Thyroid gland (tissue), 4 donors: ENCODE measurements around the gene AIRE. TPM values are rescaled to one million over a fixed set of nuclear protein-coding genes. Genes with fewer than 3 reads are reported as not detected.

Experiments used
- DNase-seq, 2 donors: peaks; one replicate each; pipeline ENCODE4 v3.0.0-alpha.2; 2019
- H3K27ac ChIP-seq, 3 donors: fragments of 200-600 bp; sonication (generic); 1 replicate in 2 of 3; 2 replicates in 1 of 3; pipeline ENCODE4 v1.5.1; 2016 to 2019; ENCODE audit warnings: mild to moderate bottlenecking in 1 of 3, moderate library complexity in 1 of 3
- H3K27me3 ChIP-seq: fragments of 200-600 bp; sonication (generic); one replicate; pipeline ENCODE4 v1.5.1; 2019
- H3K36me3 ChIP-seq, 2 donors: fragments of 200-600 bp; sonication (generic); one replicate each; pipeline ENCODE4 v1.5.1; 2016 to 2019
- H3K4me1 ChIP-seq, 2 donors: fragments of 200-600 bp; sonication (generic); one replicate each; pipeline ENCODE4 v1.5.1; 2017 to 2019
- H3K4me3 ChIP-seq, 3 donors: fragments of 200-600 bp; sonication (generic); replicated peaks in 1 of 3; 1 replicate in 2 of 3; 2 replicates in 1 of 3; pipeline ENCODE4 v1.5.1; 2016; ENCODE audit warnings: mild to moderate bottlenecking in 1 of 3
- H3K9me3 ChIP-seq: fragments of 200-600 bp; sonication (generic); one replicate; pipeline ENCODE4 v1.5.1; 2017
- POLR2A ChIP-seq, 2 donors: fragments of 450-650 bp; IDR thresholded peaks; one replicate each; pipeline ENCODE4 v1.6.1; 2017; ENCODE audit warnings: antibody characterized with exemption in 2 of 2, mild to moderate bottlenecking in 2 of 2, moderate library complexity in 1 of 2
- WGBS, 2 donors: methylation state at CpG; one replicate each; pipeline ENCODE4 v1.1.5; 2017; 5-methylcytosine and 5-hydroxymethylcytosine counted together
- intact Hi-C: fragments of 100-400 bp; cut with DNase I; formaldehyde crosslinking; loops from one replicate; pipeline ENCODE4 v1.15.1; 2023
- total RNA-seq, 4 donors: library from RNA; depleted of rRNA; stranded (reverse); fragments of >200 nt; gene quantifications; one replicate each; pipeline ENCODE4 v1.2.3, GENCODE V29; 2016
- TF ChIP-seq, protein P1 (sequence below), 6 experiments: fragments of 200-600 bp in 3 of 6; fragments of 450-650 bp in 3 of 6; sonication (generic) in 3 of 6; IDR thresholded peaks; one replicate each; pipeline ENCODE4 v1.5.1; 2016 to 2019; ENCODE audit warnings: antibody characterized with exemption in 6 of 6, mild to moderate bottlenecking in 2 of 6, inconsistent platforms in 1 of 6, moderate library complexity in 1 of 6

Gene AIRE
- total RNA-seq, 4 donors from 2014 or later = 0.13 TPM; not detected in 3

DNA sequence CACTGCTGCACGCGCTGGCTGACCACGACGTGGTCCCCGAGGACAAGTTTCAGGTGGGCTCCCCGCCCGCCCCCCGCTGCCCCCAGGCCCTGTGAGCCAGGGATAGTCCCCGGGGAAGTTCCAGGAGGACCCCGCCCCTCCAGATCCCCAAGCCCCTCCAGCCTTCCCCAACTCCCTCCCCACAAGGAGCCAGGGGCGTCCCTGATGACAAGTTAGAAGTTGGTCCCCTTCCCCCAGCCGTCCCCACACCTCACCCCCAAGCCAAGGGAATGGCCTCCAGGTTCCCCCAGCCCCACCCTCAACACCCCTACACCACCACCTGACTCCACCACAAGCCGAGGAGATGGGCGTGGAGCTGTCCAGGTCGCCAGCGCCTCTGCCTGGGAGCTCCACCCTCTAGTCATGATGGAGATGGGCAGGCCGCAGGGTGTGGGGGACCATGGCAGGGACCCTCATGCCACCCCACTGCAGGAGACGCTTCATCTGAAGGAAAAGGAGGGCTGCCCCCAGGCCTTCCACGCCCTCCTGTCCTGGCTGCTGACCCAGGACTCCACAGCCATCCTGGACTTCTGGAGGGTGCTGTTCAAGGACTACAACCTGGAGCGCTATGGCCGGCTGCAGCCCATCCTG, 525 bp downstream of the AIRE start:
- DNase-seq = no peak
- Histone ChIP-seq H3K9me3 (no peaks in the 10 kb centered on the region), H3K4me3 (no peak overlapping the region), H3K36me3 (no peaks in the 10 kb centered on the region), H3K27me3 (no peaks in the 10 kb centered on the region), H3K4me1 (peaks cover 0 to 6% of the 10 kb centered on the region in 2 donors), H3K27ac (no peak overlapping the region)
- no peak for TF ChIP-seq POLR2A (IDR thresholded peaks at IDR 0.05)
- TF ChIP-seq, protein P1, sequence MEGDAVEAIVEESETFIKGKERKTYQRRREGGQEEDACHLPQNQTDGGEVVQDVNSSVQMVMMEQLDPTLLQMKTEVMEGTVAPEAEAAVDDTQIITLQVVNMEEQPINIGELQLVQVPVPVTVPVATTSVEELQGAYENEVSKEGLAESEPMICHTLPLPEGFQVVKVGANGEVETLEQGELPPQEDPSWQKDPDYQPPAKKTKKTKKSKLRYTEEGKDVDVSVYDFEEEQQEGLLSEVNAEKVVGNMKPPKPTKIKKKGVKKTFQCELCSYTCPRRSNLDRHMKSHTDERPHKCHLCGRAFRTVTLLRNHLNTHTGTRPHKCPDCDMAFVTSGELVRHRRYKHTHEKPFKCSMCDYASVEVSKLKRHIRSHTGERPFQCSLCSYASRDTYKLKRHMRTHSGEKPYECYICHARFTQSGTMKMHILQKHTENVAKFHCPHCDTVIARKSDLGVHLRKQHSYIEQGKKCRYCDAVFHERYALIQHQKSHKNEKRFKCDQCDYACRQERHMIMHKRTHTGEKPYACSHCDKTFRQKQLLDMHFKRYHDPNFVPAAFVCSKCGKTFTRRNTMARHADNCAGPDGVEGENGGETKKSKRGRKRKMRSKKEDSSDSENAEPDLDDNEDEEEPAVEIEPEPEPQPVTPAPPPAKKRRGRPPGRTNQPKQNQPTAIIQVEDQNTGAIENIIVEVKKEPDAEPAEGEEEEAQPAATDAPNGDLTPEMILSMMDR (IDR thresholded peaks at IDR 0.05) = no peak
- intact Hi-C loops = no loop called here
- WGBS, 2 donors = 42 to 64% methylated on average over 2 to 16 of the region's 21 CpGs

DNA sequence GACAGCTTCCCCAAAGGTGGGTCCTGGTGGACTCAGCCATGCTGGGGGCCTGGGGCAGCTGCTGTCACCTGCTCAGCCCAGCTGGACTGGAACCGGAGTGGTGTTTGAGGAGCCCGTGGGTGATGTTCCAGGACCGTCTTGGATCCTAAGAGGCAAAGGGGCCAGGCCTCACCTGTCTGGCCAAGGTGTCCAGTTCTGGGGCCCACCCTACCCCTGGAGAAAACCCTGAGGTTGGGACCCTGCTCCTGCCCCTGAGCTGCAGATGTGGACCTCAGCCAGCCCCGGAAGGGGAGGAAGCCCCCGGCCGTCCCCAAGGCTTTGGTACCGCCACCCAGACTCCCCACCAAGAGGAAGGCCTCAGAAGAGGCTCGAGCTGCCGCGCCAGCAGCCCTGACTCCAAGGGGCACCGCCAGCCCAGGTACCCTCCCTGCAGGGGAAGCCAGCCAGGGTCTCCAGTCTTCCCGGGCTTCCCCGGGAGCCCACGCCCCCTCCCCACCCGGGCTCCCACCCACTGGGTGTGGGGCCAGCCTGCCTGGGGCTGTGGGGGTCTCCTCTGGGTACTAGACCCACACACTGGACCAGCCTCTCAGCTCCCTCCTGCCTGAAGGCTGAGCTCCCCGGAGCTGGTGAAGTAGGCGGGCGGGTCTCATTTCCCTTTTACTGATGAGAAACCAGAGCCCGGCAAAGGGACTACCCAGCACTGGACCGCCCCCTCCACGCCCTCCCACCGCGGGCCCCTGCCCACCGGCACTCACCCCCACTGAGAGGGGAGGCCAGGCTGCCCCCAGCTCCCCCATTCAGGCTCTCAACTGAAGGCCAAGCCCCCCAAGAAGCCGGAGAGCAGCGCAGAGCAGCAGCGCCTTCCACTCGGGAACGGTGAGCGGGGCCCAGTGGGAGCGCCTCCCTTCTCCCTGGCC, 1.3 kb downstream of the AIRE start:
- H3K4me1 ChIP-seq = peaks cover 0 to 6% of the 10 kb centered on the region in 2 donors
- H3K36me3 ChIP-seq = no peaks in the 10 kb centered on the region
- intact Hi-C loops = no loop called here
- H3K27ac ChIP-seq = no peak overlapping the region
- no peak overlapping the region for H3K4me3 ChIP-seq
- H3K9me3 ChIP-seq = no peaks in the 10 kb centered on the region
- TF ChIP-seq, protein P1 (IDR thresholded peaks at IDR 0.05) = no peak
- TF ChIP-seq POLR2A (IDR thresholded peaks at IDR 0.05) = no peak
- no peaks in the 10 kb centered on the region for H3K27me3 ChIP-seq
- DNase-seq = no peak
- WGBS, 2 donors = 58 to 77% methylated on average over 12 to 15 of the region's 31 CpGs

DNA sequence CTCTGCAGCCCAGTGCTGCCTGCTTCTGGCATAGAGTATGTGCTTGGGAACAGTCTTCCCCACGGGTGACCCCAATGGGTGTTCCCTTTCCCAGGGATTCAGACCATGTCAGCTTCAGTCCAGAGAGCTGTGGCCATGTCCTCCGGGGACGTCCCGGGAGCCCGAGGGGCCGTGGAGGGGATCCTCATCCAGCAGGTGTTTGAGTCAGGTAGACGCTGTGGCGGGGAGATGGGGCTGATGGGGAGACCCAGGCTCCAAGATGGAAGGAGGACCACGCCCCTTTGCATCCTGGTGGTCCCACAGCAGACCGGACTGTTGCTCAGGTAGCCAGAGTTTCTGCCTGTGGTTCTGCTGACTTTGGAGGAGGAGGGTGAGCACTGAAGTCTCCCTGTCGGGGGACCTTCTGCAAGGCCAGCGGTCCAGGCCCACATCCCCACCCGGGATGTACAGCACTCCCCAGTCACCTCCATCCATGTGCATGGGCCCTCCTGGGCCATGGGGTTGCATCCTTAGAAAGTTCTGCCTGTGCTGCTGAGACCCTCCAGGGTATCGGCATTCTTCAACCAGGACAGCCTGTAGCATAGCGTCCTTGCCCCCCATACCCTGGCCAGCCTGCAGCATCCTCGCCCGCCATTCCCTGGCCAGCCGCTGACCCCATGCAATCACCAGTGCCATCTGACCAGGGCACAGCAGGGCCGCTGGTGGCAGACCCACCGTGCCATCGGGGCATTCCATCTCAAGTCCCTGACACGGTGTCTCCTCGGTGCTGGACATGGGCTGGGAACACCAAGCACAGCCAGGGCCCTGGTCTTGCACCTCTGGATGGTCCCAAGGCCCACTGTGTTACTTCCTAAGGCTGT, 2.8 kb downstream of the AIRE start:
- Histone ChIP-seq H3K36me3 (no peaks in the 10 kb centered on the region), H3K27ac (no peak overlapping the region), H3K4me3 (no peak overlapping the region), H3K4me1 (peaks cover 0 to 6% of the 10 kb centered on the region in 2 donors), H3K9me3 (no peaks in the 10 kb centered on the region), H3K27me3 (no peaks in the 10 kb centered on the region)
- intact Hi-C loops = no loop called here
- TF ChIP-seq, protein P1 (IDR thresholded peaks at IDR 0.05) = no peak
- no peak for TF ChIP-seq POLR2A (IDR thresholded peaks at IDR 0.05)
- 94 to 98% methylated on average over 3 to 17 of the region's 23 CpGs for WGBS, 2 donors
- DNase-seq = no peak

DNA sequence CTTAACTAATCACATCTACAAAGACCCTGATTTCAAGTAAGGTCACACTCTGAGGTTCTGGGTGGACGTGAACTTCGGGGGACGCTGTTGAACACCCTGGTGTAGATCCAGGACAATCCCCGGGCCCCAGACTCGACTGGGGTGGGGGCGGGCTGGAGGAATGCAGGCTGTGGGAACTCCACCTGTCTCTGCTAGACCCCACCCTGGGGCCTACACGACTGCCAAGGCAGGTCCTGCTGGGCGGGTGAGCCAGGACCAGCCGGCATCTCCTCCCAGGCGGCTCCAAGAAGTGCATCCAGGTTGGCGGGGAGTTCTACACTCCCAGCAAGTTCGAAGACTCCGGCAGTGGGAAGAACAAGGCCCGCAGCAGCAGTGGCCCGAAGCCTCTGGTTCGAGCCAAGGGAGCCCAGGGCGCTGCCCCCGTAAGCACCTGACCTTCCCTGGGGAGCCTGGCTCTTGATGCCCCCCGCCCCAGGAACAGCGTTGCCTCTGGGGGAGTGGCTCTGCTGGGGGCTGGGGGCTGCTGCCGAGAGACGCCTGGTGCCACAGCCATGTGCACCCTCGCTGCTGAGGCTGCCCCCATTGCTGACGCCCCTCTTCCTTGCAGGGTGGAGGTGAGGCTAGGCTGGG, 3.8 kb downstream of the AIRE start:
- intact Hi-C loops = no loop called here

More for the DNA sequence above, 3.8 kb downstream of the AIRE start:
- 83 to 85% methylated on average over 10 to 19 of the region's 24 CpGs for WGBS, 2 donors
- no peaks in the 10 kb centered on the region for H3K36me3 ChIP-seq
- no peaks in the 10 kb centered on the region for H3K27me3 ChIP-seq
- no peak overlapping the region for H3K4me3 ChIP-seq
- H3K9me3 ChIP-seq = no peaks in the 10 kb centered on the region
- DNase-seq = no peak
- no peak overlapping the region for H3K27ac ChIP-seq
- peaks cover 0 to 10% of the 10 kb centered on the region in 2 donors for H3K4me1 ChIP-seq
- TF ChIP-seq POLR2A (IDR thresholded peaks at IDR 0.05) = no peak
- TF ChIP-seq, protein P1 (IDR thresholded peaks at IDR 0.05) = no peak
